Mucosa of descending colon (tissue), 3 donors: ENCODE data around the gene ZNF892. TPM values are rescaled to one million over a fixed set of nuclear protein-coding genes. Genes with fewer than 3 reads are reported as not detected.
"Not testable (repeated sequence)": the region's sequence is repeated elsewhere in the genome, so short reads cannot be mapped to it uniquely, and the experiment has no call there.

Source experiments
- ATAC-seq: fragments of 200-7000 bp; cut with Tn5 transposase; one replicate; pipeline ENCODE4 v1.9.1; 2020; ENCODE audit warnings: mild to moderate bottlenecking, moderate library complexity
- DNase-seq, 3 donors: peaks; one replicate each; pipeline ENCODE4 v3.0.0-alpha.2; 2020
- H3K36me3 ChIP-seq: fragments of 200-600 bp; one replicate; pipeline ENCODE4 v1.8.0; 2021; ENCODE audit warnings: low read depth, mild to moderate bottlenecking
- H3K4me1 ChIP-seq: fragments of 200-600 bp; one replicate; pipeline ENCODE4 v1.8.0; 2021; ENCODE audit warnings: low read depth, mild to moderate bottlenecking
- H3K4me3 ChIP-seq: fragments of 200-600 bp; one replicate; pipeline ENCODE4 v1.8.0; 2021; ENCODE audit warnings: mild to moderate bottlenecking
- H3K9me3 ChIP-seq: fragments of 200-600 bp; one replicate; pipeline ENCODE4 v1.8.0; 2021; ENCODE audit warnings: mild to moderate bottlenecking
- CTCF ChIP-seq: fragments of 200-600 bp; IDR thresholded peaks from one replicate; pipeline ENCODE4 v1.8.0; 2022; ENCODE audit warnings: antibody characterized with exemption, mild to moderate bottlenecking
- intact Hi-C, 2 donors: fragments of 100-400 bp; cut with DNase I in 1 of 2; cut with micrococcal nuclease in 1 of 2; formaldehyde crosslinking; loops; one replicate each; pipeline versions ENCODE4 v1.11.0 to v1.11.1; 2022; cut with DNase I, micrococcal nuclease
- total RNA-seq, 3 donors: library from RNA; stranded (reverse); fragmentation: NEBNext Ultra II Directional in 2 of 3; extraction: Animal tissue kit (Norgen Biotek cat#: 25700) in 2 of 3; gene quantifications; one replicate each; pipeline versions ENCODE4 v1.2.1 to v1.2.4, GENCODE V29; 2021 to 2023
- donor health status: DM: no; HTN: no; CAD: no; lungs with moderate emphysema.
- donor health status: DM: no; HTN: no; CAD: no.
- donor health status: DM: no; HTN: yes; CAD: no.

The ZNF892 gene
- total RNA-seq, 3 donors from 2014 or later = 1.5 to 5.6 (median 1.7) TPM

GRCh38 chr2:95181774-95182173 lies 25.5 kb upstream of the ZNF892 start:
- no peak for TF ChIP-seq CTCF
- H3K4me1 ChIP-seq = no peaks in the 10 kb centered on the region
- DNase-seq = no peak
- no peak overlapping the region for H3K4me3 ChIP-seq
- peaks cover 7% of the 10 kb centered on the region for H3K36me3 ChIP-seq
- H3K9me3 ChIP-seq = no peaks in the 10 kb centered on the region
- ATAC-seq = no peak
- intact Hi-C loops = no loop called here

GRCh38 chr2:95185197-95185596 lies 22.1 kb upstream of the ZNF892 start:
- no peak for DNase-seq
- intact Hi-C loops = no loop called here
- H3K4me1 ChIP-seq = no peaks in the 10 kb centered on the region
- ATAC-seq = no peak
- no peaks in the 10 kb centered on the region for H3K9me3 ChIP-seq
- peaks cover 5% of the 10 kb centered on the region for H3K36me3 ChIP-seq
- no peak overlapping the region for H3K4me3 ChIP-seq
- TF ChIP-seq CTCF = no peak

- Histone ChIP-seq H3K9me3 (no peaks in the 10 kb centered on the region), H3K4me3 (no peak overlapping the region), H3K36me3 (no peaks in the 10 kb centered on the region), H3K4me1 (no peaks in the 10 kb centered on the region)
- ATAC-seq (no peak), DNase-seq (no peak)
- intact Hi-C loops = no loop called here
- no peak for TF ChIP-seq CTCF
Measured at GRCh38 chr2:95185973-95186372, 21.3 kb upstream of the ZNF892 start.

- ATAC-seq, H3K9me3 ChIP-seq, H3K4me1 ChIP-seq, H3K4me3 ChIP-seq, intact Hi-C loops, H3K36me3 ChIP-seq: not testable (repeated sequence)
- peak in 2 of 3 donors; percentile 77 to 80 for DNase-seq
Measured at GRCh38 chr2:95192956-95193355, 14.4 kb upstream of the ZNF892 start.

- Histone ChIP-seq H3K4me3 (no peak overlapping the region), H3K36me3 (no peaks in the 10 kb centered on the region), H3K9me3 (no peaks in the 10 kb centered on the region), H3K4me1 (peaks cover 6% of the 10 kb centered on the region)
- intact Hi-C loops = no loop called here
- no peak for TF ChIP-seq CTCF
- ATAC-seq (no peak), DNase-seq (no peak)
Measured at GRCh38 chr2:95203911-95204310, 3.4 kb upstream of the ZNF892 start.

GRCh38 chr2:95204396-95204795 lies 2.9 kb upstream of the ZNF892 start:
- DNase-seq (no peak), ATAC-seq (no peak)
- no peak for TF ChIP-seq CTCF
- no peaks in the 10 kb centered on the region for H3K9me3 ChIP-seq
- peaks cover 6% of the 10 kb centered on the region for H3K4me1 ChIP-seq
- H3K36me3 ChIP-seq = no peaks in the 10 kb centered on the region
- intact Hi-C loops = no loop called here
- H3K4me3 ChIP-seq = no peak overlapping the region
